ENCODE results near the gene EVI5L.
A peak's percentile ranks its signal among the peaks of the same experiment; 100 is the strongest.

GRCh38 chr19:7903244-7904073, 73.4 kb downstream of the EVI5L start, which contains the start of gene MAP2K7:
- TF ChIP-seq POLR2A (IDR thresholded peaks at IDR 0.05) = peak; percentile 60 to 91 (median 90)
- TF ChIP-seq, protein P1, sequence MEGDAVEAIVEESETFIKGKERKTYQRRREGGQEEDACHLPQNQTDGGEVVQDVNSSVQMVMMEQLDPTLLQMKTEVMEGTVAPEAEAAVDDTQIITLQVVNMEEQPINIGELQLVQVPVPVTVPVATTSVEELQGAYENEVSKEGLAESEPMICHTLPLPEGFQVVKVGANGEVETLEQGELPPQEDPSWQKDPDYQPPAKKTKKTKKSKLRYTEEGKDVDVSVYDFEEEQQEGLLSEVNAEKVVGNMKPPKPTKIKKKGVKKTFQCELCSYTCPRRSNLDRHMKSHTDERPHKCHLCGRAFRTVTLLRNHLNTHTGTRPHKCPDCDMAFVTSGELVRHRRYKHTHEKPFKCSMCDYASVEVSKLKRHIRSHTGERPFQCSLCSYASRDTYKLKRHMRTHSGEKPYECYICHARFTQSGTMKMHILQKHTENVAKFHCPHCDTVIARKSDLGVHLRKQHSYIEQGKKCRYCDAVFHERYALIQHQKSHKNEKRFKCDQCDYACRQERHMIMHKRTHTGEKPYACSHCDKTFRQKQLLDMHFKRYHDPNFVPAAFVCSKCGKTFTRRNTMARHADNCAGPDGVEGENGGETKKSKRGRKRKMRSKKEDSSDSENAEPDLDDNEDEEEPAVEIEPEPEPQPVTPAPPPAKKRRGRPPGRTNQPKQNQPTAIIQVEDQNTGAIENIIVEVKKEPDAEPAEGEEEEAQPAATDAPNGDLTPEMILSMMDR (IDR thresholded peaks at IDR 0.05) = peak; percentile 11 to 84 (median 46)
